GM18517 (cell line): ENCODE measurements around the gene MT1M.
"Not testable (repeated sequence)": the region's sequence is repeated elsewhere in the genome, so short reads cannot be mapped to it uniquely, and the experiment has no call there.

Source experiments
- ATAC-seq: cut with Tn5 transposase; IDR thresholded peaks from one replicate; pipeline ENCODE4 v1.9.1; 2021; ENCODE audit warnings: mild to moderate bottlenecking, moderate library complexity; ENCODE audit not compliant: unreplicated experiment

Gene MT1M

DNA sequence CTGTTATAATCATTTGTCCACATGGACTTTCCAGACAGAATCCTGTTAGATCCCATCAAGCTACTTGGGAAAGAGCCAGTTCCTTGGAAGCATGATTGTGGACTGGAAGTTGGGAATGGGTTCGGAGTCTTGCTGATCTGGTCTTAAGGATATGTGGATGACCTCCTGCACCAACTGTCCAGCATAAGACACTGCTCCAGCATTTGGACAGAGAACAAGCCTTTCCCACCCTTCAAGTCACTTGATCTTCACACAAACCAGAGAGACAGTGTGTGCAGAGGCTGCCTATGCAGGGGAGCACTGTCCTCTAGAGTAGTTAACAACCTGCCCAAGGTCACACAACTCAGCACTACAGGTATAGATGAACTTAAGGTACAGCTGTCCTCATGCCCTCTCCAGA lies 13.4 kb downstream of the MT1M start:
- no peak for ATAC-seq

DNA sequence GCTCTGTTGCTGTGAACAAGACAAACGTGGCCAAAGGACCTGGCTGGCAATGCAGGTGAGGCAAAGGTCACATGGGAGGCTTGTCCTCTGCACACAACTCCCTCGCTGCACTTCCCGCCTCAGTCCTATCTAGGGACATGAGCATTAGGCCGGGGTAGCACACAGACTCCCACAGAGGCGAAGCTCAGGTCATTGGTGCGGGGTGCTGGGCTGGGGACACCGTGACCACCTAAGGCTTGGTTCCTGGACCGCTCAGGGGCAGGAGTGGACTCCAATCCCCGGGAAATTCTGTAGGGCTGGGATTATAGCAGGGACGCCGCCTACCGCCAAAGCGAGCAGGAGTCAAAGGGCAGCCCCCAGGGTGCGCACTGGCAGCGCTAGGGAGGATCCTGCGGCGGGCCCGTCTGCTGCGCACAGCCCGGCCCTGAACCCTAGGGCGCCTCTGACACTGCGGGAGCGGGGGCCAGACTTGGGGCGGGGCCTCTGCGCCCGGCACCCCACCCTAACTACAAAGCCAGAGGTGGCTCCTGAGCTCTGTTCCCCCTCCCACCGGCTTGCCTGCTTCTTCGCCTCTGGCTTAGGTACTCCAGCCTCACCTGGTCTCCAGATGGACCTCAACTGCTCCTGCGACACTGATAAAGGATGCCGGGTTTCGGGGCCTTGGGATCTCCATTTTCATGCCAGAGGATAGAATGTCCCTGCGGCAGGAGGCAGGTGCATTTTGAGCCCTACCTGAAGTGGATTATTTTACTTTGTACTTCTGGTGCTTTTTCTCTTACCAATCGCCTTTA lies 15.4 kb downstream of the MT1M start:
- no peak for ATAC-seq

DNA sequence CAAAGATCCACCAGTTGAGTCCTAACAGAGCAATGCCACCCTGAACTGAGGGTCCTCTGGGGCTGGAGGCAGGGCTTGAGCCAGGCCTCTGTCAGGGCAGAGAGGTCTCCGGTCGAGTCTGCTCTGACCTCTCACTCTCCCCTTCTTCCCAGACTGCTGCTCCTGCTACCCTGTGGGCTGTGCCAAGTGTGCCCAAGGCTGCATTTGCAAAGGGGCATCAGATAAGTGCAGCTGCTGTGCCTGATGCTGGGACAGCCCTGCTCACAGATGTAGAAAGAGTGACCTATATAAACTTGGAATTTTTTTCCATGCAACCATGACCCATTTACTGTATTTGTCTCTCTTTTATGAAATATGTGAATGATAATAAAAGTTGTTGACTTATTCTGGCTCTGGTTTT lies 16.8 kb downstream of the MT1M start:
- ATAC-seq = no peak

DNA sequence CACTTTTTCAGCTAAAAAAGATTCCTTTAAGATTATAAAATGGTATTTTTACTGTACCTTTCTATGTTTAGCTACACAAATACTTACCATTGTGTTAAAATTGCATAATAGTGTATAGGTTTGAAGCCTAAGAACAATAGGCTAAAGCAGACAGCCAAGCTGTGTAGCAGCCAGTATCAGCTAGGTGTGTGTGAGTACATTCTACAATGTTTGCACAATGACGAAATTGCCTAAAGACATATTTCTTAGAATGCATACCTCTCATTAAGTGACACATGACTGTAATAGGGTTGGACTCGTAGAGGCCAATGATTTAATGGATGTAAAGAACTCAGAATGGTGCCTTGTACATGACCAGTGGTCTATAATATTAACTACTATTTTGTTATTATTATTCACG lies 17.4 kb downstream of the MT1M start:
- ATAC-seq = no peak

DNA sequence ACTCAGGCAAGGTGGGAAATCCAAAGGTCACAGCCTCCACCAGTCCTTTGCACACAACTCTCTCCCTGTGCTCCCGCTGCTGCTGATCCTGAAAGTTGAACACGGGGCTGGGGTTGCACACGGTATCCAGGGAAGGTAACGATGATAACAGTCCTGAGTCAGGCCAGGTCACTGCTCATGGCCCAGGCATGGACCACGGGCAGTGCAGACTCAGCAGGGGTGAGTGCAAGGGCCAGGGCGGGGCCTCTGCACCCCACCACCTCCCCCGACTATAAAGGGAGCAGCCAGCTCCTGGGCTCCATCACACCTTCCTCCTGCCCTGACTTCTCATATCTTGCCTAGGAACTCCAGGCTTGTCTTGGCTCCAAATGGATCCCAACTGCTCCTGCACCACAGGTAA lies 19.1 kb downstream of the MT1M start, which contains the start of gene MT1B:
Gene MT1B (plus strand): TSS at position 301 of the 400 bp plus-strand sequence. CDS start 68 bp downstream, at position 369.
- ATAC-seq = no peak

DNA sequence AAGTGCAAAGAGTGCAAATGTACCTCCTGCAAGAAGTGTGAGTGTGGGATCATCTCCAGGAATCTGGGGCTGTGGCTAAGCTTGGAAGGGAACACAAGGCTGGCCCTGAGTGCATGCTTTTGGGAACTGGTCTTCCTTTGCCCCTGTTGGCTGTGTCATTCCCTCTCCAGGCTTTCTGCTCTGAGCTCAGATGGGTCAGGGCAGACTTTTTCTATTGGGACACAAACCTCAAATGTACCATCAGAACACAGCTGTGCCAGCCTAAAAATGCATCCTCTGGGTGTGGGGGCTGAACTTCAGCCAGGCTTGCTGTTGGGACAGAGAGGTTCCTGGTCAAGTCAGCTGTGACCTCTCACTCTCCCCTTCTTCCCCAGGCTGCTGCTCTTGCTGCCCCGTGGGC lies 20.1 kb downstream of the MT1M start:
- no peak for ATAC-seq

DNA sequence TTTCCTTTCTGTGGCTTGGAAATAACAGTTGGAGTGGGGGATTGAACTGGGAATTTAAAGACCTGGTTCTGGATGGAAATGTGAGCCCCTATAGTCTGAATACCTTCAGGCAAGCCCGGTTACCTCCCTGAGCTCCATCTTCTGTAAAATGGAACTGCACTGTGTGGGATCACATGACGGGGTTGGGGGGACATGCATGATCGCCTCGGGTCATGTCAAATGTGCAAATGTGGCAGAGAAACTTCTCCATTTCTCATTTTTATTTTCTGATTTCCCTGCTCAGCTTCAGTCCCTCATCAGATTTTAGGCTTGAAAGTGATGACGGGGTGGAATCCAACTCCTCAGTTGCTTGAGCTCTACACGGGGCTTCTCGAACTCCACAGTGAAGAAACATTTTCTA lies 20.8 kb downstream of the MT1M start:
- no peak for ATAC-seq

DNA sequence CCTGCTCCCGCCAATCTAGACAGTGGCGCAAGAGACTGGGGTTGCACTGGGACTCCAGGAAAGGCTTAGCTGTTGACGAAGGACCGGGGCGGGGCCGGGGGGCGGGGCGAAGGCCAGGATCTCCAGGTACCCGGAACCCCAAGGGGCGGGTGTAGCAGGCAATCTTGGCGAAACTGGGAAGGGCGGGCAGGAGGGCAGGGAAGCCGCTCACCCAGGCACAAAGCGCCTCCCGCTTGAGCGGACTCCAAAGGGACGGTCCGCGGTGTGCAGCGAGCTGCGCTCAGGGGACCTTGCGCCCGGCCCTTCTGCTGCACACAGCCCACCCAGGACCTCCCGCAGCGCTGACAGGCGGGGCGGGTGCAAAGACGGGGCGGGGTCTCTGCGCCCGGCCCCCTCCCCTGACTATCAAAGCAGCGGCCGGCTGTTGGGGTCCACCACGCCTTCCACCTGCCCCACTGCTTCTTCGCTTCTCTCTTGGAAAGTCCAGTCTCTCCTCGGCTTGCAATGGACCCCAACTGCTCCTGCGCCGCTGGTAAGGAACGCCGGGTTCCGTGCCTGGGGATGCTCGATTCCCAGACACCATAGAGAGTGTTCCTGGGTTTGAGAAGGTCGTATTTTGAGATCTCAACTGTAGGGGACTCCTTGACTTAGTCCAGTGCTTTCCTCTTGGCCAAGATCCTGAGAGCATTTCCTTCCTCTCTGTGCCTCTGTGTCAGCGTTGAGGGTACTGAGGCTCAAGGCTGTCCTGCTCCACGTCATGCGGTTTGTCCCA lies 25.3 kb downstream of the MT1M start, which contains the start of gene MT1F:
Gene MT1F (plus strand): TSS at position 405 of the 772 bp plus-strand sequence. CDS start 100 bp downstream, at position 505.
- ATAC-seq = no peak

DNA sequence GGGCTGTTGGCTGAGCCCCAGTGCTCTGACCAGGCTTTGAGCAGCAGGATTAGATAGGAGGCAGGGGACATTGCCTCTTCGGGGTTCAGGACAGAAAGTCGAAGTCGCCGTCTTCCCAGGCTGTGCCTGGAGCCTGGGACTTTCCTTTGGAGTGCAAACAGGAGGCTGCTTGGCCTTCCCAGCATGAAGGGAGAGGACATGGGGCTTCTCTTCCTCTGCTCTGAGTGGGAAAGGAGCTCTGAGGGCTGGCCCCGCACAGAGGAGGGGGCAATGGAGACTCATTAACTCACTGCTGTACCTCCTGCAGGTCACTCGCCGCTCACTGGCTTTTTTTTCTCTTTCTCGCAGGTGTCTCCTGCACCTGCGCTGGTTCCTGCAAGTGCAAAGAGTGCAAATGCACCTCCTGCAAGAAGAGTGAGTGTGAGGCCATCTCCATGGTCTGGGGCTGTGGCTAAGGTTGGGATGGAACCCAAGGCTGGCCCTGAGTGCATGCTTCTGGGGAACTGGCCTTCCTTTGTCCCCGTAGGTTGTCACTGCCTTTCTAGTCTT lies 25.9 kb downstream of the MT1M start:
- no peak for ATAC-seq

DNA sequence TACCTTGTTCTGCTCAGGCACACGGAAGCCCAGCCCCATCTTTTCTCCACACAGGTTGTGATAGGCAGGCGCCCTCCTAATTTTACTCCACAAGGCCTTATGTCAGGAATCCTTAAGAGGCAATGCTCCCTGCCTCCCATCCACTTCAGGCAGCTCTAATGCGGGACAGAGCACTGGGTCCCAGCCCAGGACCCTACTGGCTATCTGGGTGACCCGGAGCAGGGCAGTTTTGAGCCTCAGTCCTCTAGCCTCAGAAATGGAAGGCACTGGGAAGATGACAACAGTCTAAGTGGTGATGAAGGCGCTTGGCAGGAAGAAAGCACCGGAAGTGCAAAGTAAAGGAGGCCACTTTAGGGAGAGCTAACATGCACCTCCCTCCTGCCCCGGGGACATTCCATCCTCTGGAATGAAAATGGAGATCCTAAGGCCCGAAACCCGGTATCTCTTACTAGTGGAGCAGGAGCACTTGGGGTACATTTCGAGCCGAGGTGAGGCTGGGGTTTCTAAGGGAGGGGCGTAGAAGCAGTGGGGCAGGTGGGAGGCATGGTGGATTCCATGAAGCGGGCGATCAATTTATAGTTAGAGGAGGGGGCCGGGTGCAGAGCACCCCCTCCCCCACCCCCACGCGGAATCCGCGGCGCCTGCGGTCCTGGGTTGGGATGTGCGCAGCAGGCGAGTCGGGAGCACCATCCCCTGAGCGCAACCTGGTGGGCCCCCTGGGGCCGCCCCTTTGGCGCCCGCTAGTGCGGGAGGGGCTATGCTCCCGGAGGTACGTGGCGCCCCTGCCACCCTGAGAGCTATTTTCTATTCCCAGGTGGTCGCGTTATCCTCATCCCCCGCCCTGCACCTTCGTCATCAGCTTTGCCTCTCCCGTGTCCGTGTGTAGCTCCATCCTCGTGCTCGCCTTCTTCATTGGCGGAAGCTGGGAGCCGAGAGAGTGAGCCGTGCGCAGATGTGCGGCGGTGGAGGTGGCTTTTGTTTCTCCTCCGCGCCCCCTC lies 30.2 kb downstream of the MT1M start:
- ATAC-seq = no peak

DNA sequence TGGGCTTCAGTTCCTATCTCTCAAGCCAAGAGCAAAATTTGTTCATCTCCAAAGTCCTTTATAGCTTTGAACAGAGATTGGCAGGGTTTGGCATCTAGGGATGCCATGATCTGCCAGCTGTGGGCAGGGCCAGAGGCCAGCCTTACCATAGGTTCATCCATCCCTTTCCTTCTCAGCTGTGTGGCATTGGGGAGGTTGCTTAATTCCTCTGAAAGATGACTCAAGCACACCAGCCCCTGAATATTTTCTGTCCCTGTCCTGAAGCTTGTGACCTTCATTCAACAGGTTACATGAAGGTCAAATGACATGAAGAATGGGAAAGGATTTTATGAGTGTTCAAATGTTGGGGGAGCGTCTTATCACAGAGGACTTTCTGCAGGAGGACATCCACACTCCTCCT lies 32.0 kb downstream of the MT1M start:
- ATAC-seq = no peak

DNA sequence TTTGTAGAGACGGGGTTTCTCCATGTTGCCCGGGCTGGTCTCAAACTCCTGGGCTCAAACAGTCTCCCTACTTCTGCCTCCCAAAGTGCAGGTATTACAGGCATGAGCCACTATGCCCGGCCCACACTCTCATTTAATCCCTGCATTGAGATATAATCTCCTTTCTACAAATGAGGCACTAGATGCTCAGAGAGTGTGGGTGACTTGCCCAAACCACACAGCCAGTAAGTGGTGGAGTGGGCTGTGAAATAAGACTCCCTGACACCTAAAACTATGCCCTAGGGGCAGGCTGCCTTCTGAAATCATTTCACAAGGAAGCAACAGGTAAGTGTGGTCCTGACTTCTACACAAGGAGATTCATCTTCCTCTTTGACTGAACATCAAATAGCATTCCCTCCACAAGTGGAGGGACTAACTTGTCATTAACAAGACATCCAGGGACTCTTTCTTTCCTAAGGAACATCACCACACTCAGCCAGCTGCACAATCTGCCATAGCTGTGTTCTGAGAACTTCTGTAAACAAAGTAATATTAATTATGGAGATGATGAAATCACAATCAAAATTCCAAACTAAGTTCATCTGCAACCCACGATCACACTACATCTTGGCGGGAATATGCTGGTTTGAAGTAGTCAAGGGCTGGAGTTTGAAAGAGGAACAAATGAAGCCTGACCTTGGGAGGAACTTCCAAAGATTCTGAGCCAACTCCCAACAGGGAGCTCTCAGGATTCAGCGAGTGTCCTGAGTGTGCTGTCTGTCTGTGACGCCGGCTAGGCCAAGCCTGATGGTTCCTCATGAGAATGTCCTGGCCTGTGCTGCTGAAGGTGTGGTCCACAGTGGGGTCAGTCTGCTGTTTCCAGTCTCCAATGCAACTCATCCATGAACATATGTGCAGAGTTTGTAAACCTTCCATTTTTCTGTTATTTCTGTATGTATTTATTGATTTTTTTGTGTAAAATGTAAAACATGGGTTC lies 33.1 kb downstream of the MT1M start:
- ATAC-seq = not testable (repeated sequence)

DNA sequence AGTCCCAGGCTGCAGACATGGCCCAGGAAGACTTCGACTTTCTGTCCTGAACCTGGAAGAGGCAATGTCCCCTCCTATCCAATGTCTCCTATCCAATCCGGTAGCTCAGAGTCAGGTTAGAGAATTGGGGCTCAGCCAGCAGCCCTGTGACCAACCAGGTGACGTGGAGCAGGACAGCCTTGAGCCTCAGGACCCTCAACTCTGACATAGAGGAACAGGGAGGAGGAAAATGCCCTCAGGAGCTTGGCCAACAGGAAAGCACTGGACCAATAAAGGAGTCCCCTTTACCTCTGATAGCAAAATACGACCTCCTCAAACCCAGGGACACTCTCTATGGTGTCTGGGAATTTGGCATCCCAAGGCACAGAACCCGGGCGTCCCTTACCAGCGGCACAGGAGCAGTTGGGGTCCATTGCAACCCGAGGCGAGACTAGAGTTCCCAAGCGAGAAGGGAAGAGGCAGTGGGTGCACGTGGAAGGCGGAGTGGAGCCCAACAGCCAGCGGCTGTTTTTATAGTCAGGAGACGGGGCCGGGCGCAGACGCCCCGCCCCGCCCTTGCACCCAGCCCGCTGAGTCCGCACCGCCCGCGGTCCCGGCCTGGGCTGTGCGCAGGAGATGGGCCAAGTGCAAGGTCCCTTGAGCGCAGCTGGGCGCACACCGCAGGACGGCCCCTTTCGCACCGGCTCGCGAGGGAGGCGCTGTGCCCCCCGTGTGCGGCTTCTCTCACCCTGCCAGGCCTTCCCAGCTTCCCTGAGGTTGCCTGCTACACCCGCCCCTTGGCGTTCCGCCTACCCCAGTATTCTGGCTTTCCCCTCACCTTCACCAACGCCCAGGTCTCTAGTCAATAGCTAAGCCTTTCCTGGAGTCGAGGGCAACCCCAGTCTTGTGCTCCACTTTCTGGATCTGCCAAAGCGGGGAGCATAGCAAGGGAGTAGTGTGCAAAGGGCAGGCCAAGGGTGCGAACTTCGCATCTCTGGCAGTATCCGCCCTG lies 35.4 kb downstream of the MT1M start, which contains the start of gene MT1G:
Gene MT1G (minus strand): TSS at position 485 of the 991 bp plus-strand sequence. CDS start 72 bp downstream, at position 413.
- ATAC-seq = no peak

DNA sequence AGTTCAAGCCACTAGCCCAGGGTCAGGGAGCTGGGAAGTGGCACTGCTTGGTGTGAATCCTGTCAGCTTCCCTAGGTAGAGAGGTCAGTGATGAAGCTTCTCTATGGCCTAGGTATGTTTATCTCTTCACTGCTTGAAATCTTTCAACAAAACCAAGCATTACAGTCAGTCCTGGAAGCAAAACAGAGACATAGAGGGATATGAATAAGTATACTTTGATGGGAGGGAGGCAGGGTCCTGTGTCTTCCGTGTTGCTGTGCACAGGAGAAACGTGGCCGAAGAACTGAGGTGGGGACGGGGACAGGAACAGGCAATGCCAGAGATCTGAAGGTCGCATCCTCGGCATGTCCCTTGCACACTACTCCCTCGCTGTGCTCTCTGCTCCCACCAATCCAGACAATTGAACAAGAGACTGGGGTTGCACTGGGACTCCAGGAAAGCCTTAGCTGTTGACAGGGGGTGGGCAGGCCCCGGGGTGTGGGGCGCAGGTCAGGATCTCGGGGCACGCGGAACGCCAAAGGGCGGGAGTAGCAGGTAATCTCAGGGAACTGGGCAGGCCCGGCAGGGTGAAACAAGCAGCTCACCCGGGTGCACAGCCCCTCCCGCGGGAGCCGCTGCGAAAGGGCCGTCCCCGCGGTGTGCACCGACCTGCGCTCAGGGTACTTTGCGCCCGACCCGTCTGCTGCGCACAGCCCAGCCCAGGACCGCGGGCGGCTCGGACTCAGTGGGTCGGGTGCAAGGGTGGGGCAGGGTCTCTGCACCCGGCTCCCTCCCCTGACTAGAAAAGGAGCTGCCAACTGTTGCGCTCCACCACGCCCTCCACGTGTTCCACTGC lies 36.8 kb downstream of the MT1M start, which contains the start of gene MT1H:
Gene MT1H (plus strand): TSS at position 810 of the 835 bp plus-strand sequence. CDS start 71 bp downstream, outside the sequence.
- ATAC-seq = no peak

DNA sequence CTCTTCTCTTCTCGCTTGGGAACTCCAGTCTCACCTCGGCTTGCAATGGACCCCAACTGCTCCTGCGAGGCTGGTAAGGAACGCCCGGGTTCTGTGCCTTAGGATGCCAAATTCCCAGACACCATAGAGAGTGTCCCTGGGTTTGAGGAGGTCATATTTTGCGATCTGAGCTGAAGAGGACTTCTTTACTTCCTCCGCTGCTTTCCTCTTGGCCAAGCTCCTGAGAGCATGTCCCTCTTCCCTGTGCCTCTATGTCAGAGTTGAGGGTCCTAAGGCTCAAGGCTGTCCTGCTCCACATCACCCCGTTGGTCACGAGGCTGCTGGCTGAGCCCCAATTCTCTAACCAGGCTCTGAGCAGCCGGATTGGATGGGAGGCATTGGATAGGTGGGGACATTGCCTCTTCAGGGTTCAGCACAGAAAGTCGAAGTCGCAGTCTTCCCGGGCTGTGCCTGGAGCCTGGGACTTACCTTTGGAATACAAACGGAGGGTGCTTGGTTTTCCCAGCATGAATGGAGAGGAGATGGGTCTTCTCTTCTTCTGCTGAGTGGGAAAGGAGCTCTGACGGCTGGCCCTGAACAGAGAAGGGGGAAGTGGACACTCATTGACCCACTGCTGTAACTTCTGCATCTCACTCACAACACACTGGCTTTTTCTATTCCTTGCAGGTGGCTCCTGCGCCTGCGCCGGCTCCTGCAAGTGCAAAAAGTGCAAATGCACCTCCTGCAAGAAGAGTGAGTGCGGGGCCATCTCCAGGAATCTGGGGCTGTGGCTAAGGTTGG lies 37.6 kb downstream of the MT1M start:
- no peak for ATAC-seq

DNA sequence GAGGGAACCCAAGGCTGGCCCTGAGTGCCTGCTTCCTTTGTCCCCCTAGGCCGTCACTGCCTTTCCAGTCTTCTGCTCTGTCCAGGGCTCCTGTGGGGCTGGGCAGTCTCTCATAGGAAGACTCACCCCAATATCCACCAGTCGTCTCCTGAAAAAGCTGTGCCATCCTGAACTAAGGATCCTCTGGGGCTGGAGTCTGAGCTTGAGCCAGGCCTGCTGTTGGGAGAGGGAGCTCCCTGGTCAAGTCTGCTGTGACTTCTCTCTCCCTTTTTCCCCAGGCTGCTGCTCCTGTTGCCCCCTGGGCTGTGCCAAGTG lies 38.1 kb downstream of the MT1M start:
- ATAC-seq = no peak
